HG03159 (cell line): ENCODE measurements around the gene ZNF260.
"Not testable (repeated sequence)": the region's sequence is repeated elsewhere in the genome, so short reads cannot be mapped to it uniquely, and the experiment has no call there.

Experiments
- ATAC-seq: cut with Tn5 transposase; IDR thresholded peaks from one replicate; pipeline ENCODE4 v1.9.1; 2021; ENCODE audit warnings: mild to moderate bottlenecking, moderate library complexity; ENCODE audit not compliant: unreplicated experiment

The ZNF260 gene

GRCh38 chr19:36490846-36491245 is 37.2 kb downstream of the ZNF260 start:
- ATAC-seq, result not testable (repeated sequence)

DNA sequence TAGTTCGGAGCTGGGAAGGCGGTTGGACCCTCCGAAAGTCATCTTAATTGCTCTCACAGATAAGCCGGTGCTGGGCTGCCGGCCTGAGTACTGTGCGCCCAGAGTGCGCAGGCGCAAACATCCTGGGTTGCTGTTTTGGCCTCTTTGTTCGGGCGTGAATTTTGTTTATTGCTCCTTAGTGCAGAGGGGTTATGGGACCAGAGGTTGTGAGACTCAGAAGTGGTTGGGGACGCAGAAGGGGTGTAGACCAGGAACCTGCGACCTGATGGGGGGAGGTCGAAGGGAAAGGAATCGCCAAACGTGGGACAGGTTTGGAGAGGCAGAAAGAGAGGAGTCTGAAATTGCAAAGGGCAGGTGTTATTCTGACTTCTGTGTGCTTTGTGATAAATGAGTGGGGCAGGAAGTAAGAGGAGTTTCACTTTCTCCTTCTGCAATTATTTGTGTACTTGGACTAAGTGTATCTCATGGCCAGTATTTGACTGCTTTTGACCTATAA is 38.1 kb downstream of the ZNF260 start:
- ATAC-seq, result peak; percentile 58

DNA sequence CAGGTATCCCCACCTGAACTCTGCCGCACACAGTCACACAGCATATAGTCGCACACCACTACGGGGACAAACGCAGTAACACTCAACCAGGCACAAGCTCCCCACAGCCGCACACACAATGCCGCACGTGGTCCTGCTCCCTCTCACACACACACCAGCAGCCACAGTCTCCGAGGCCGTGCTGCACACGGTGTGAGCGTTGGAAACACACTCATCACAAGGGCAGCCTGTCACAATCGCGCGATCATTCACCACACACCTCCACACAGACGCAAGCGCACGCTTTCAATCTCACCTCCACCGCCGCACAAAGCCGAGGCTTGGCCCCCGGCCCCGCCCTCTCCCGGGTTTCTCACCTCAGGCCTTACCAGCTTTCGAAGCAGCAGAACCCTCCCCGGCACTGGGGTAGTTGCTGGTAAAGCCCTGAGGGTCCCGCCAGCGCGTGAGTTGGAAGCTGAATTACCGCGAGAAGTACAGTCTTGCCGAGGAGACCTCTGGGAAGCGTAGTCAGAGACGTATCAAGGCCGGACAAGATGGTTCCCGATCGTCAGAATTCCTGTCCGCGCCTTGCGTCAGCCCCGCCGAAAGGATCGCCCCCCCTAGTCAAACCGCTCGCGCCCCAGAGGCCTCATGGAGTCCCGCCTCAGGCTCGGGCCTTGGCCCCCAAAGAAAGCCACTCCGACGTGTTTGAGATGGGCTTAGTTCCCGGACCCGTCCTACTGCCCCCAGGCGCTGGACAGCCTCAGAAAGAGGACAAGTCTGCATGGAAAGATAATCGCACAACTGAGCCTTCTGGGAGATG is 38.8 kb downstream of the ZNF260 start, which contains the start of gene ZNF566:
TSS of gene ZNF566 (minus strand) at position 444 of the 802 bp plus-strand sequence. CDS start 13,004 bp downstream, outside the sequence.
- ATAC-seq, result peak; percentile 90

- no peak for ATAC-seq
Measured at GRCh38 chr19:36488846-36489117, 39.3 kb downstream of the ZNF260 start.

DNA sequence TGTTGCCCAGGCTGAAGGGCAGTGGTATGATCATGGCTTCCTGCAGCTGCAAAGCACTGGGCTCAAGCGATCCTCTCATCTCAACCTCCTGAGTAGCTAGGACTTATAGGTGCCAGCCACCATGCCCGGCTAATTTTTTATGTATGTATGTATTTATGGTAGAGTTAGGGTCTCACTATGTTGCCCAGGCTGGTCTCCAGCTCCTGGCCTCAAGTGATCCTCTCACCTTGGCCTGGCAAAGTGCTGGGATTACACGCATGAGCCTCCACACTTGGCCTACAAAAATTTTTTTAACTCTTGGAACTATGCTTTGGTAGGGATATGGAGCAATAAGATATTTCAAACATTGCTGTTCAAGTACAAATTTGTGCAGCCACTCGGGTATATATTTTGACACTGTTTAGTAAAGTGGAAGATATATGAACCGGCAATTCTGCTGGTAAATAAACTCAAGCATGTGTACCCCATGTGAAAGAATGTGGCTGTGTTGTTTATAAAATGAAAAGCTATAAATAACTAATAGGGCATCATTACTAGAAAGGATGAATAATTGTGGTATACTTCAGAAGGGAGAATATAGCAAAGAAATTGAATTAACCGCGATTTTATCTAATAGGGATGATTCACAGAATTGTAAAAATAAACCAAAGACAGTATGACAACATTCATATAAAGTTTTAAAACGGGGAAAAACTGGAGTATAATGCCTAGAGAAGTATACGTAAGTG is 39.8 kb downstream of the ZNF260 start:
- no peak for ATAC-seq

- no peak for ATAC-seq
Measured at GRCh38 chr19:36483653-36484052, 44.4 kb downstream of the ZNF260 start.

DNA sequence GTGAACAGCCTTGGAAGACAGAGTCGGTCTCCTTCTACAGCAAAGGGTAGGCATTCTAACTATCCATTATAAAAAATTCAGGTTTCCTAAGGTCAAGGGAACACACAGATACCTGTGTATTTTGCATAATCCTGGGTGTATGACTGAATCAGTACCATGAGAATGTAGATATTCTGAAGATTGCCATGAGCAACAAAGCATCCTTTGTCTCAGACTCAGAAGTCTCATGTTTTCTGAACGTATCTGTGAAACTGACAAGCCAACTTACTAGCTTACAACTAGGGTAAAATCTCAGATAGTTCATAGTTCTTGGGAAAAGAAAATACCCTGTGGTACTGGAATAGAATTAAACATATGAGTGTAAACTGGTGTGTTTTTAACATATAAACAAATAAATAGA is 45.2 kb downstream of the ZNF260 start:
- no peak for ATAC-seq
